ENCODE results near the gene CUL3. TPM values are rescaled to one million over a fixed set of nuclear protein-coding genes. Genes with fewer than 3 reads are reported as not detected.

The CUL3 gene
- total RNA-seq, 1 donor from 2014 or later = 77.5 TPM

DNA sequence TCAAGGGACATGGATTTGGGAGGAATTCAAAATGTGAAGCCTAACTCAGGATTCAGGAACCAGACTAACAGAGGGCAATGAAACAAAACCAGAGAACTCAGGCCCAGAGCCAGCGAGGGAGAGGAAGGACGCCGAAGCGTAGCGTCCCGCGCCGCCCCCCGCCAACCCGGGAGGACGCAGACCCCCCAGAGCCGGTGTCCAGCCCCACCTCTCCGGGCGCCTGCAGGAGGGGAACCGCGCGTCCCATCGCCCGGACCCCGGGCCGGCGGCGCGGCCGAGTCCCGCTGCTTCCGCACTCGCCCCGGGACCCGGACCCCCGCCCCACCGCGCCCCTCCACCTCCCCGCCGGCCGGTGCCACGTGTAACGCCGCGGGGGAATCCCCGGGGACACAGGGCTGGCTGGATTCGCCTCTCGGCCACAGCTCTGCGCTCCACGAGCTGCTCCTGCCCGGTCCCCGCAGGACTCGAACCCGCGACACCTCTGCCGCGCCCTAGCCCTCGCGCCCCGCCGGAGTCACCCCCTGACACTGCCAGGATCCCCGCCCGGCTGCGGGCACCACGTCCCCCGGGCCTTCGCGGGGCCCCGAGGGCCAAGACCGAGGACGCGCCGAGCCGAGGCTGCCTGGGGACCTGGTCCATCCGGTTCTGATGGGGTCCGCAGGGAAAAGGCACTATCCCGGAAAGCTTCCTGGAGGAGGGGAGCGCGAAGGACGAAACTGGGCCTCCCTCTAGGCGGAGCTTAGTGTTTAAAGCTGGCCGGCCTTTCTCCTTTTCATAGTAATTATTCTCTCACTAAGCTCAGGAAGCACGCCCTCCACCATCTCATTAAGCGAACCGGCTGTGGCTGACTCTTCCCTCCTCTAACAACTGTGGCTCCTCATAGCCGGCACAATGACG lies 142.8 kb downstream of the CUL3 start:
- ATAC-seq (peak; percentile 31), DNase-seq (peak; percentile 34)
- intact Hi-C loops (cut with micrococcal nuclease) = no loop called here

DNA sequence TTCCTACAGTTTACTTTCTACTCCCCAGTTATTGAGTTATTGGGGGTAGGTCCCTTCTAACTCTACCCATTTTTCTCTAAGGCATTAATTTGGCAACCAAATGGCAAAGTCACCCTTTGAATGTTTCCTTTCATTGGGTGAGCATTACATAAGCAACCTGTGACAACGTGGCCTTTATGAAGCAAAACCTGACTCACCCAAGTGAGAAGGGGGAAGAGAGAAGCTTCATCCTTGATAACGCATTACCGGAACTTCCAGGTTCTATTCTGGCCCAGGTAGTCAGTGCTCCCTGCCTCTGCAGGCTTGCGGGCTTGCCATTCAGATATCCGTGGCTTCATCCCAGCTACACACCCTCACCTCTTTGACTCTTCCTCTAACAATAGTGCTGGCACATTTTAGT lies 144.2 kb downstream of the CUL3 start:
- intact Hi-C loops (cut with micrococcal nuclease) = no loop called here
- DNase-seq = no peak
- ATAC-seq = no peak

DNA sequence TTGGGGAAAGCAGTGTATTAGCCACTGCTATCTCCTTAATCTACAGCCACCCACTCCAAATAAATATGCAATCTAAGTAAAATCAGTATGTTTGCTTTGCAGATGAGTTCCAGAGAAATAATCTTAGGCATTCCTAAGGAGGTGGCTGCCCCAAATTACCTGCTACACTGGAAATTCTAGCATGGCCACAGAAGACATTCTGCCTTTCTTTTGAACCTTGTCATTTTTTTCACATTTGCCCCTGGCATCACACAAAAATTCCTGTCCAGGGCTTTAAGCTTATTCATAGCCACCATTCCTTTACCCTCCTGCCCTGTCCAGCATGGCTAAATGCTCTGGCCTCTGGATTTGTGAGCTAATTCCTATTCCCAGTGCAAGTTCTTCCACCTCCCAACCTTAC lies 146.4 kb downstream of the CUL3 start:
- DNase-seq = no peak
- no peak for ATAC-seq
- intact Hi-C loops (cut with micrococcal nuclease) = no loop called here

DNA sequence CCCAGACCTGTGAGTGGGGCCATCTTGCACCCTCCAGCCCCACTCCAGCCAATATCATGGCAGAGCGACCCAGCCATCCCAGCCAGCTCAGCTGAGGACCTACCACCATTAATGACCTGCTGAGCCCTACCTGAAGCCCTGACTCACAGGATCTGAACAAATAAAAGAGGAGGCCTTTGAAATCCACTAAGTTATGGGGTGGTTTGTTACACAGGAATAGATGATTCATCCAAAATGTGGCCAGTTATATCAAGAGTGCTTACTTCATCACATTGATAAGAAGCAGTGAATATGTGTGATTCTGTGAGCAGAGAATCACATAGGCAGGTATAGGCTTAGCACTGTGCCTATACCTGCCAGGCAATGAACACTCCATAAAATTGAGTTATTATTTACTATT lies 148.5 kb downstream of the CUL3 start:
- ATAC-seq = no peak
- intact Hi-C loops (cut with micrococcal nuclease) = no loop called here
- no peak for DNase-seq

DNA sequence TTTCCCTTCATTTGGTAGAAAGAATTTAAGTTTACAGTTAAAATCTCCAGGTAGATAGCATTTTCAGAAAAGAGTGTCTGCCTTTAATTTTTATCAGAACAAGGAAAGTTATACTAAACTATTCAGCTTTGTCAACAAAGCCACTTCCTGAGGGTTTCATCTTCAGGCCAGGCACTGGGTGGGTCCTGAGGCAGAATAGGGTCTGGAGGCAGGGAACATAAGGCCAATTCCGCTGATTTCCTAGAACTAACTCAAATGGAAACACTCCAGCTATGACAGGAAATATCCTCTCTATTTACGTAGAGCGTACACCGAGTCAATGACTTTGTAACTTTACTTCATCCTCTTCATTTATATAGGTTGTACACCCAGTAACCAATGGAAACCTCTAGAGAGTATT lies 150.5 kb downstream of the CUL3 start:
- intact Hi-C loops (cut with micrococcal nuclease) = no loop called here
- no peak for DNase-seq
- no peak for ATAC-seq

DNA sequence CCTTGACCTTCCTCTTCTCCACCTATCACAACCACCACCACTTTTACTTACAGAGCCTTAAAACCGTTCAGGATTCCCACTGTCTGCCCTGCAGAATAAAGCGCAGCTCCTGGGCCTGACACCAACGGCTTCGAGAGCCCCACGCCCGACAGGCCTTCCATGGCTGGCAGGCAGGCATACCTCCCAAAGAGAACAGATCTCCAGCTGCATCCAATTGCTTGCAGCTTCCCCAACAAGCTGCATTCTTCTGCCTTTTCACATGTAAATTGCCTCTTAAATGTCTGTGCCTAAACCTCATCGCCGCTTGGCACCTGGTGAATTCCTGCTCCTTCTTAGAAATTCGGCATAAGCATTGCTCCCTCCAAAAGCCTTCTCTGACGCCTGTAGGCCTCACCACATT lies 151.7 kb downstream of the CUL3 start:
- ATAC-seq (no peak), DNase-seq (no peak)
- intact Hi-C loops (cut with micrococcal nuclease) = no loop called here

DNA sequence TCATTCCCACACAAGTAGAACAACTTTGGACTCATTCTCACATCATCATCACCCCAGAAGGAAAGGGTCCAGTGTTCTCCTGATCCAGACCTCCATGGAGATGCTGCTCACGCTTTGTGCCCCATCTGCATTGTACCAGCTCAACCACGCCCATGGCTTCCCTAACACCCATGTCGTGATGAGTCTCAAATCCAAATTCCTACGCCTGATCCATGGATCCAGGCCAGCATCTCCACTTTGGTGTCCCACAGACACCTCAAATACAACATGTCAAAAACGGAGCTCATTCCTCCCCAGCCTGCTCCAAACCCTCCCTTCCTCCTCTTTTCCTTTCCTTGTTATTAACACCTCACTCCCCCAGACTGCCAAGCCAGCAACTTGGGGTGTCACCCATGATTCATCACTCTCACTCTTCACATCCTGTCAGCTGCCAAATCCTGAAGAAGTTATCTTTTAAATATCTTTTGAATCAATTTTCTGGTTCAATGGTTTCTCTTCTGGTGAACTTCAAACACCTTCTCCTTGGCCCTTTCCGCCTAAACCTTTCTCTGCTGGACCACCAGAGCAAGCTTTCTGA lies 153.1 kb downstream of the CUL3 start:
- no peak for ATAC-seq
- intact Hi-C loops (cut with micrococcal nuclease) = no loop called here
- no peak for DNase-seq

DNA sequence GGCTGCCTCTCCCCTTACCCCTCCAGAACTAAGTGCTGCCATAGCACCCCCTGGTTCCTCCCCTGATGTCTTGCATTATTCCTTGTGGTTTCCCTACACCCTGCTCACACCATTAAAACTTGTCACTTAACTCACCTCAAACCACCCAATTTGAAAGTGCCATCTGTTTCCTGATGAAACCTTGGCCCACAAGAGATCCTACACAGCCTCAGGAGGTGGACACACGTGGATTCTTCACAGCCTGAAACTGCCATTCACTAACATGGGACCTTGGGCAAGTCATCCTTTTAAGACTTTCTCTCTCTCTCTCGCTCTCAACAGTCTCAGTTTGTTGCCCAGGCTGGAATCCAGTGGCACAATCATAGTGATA lies 155.7 kb downstream of the CUL3 start:
- DNase-seq (no peak), ATAC-seq (no peak)
- intact Hi-C loops (cut with micrococcal nuclease) = no loop called here

DNA sequence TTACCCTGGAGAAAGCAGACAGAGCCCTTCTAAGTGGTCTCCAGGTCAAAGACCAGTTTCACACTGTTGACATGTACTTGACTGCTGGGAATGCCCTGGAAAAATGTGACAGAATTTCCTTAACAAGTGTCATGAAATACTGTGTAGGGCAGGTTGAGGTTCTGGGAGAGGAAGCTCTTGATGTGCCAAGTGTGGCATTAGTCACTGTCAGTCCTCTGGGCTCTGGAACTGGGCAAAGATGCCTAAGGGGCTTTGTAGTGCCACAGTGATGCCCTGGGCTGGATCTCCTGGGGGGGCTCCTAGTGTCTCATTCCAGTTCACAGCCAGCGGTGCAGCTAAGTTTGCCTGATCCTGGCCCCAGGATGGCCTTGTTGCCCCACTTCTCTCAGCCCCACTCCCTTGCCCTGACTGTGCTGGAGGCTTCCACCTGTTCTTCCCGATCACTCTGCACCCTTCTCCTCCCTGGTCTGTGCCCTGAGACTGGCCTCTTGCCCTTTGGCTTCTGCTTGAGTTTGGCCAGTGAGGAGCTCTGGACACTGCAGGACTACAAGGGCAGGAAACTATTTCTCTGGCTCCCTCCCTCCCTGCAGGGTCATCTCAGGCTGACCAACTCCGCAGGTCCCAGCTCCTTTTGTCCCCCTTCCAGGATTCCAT lies 156.2 kb downstream of the CUL3 start:
- DNase-seq = no peak
- intact Hi-C loops (cut with micrococcal nuclease) = no loop called here
- no peak for ATAC-seq

DNA sequence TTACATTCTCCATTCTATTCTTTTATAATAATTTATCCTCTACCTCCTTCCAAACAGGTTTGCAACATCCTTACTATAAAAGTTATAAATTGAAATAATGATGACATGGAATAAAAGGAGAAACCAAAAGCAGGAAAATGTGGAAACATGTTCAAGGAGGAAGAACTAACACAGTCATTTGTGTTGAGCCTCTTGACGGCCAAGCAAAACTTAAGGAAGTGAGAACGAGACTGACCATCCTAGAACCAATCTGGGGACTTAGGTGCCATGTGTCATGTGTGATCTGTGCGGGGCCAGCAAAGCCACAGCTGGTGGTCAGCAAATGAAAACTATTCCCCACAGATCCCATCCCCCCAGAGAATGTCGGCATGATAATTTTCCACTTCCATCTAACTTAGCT lies 157.7 kb downstream of the CUL3 start:
- DNase-seq (no peak), ATAC-seq (no peak)
- intact Hi-C loops (cut with micrococcal nuclease) = no loop called here

DNA sequence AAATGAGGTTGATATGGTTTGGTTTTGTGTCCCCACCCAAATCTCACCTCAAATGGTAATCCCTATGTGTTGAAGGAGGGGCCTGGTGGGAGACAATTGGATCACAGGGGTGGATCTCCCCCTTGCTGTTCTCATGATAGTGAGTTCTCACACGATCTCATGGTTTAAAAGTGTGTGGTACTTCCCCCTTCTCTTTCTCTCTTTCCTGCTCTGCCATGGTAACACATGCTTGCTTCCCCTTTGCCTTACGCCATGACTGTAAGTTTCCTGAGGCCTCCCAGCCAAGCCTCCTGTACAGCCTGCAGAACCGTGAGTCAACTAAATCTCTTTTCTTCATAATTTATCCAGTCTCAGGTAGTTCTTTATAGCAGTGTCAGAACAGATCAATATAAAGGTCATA lies 158.5 kb downstream of the CUL3 start:
- DNase-seq (no peak), ATAC-seq (no peak)
- intact Hi-C loops (cut with micrococcal nuclease) = no loop called here

DNA sequence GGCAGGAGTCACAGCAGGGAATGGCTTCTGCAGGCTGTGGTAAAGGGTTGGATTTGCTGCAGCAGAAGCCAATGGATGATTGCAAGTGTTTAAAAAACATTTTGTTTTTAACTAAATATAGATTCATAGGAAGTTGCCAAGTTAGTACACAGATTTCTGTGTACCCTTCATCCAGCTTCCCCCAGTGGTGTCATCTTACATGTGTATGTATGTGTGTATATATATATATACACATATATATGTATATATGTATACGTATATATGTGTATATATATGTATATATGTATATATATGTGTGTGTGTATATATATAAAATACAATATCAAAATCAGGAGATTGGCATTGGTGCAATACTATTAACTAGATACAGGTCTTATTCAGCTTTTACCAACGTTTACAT lies 164.1 kb downstream of the CUL3 start:
- intact Hi-C loops (cut with micrococcal nuclease) = no loop called here
- ATAC-seq = no peak
- DNase-seq = no peak

Other genes starting within 250 kb of the CUL3 start
- 1.2 TPM for gene FAM124B, start 183.3 kb downstream of the CUL3 start, total RNA-seq
- gene CCDC195, start 131.0 kb upstream of the CUL3 start, total RNA-seq = not detected